Measurements from ENCODE around the gene PFDN4. TPM values are rescaled to one million over a fixed set of nuclear protein-coding genes. Genes with fewer than 3 reads are reported as not detected.

PFDN4 gene
- total and polyA plus RNA-seq, 12 donors: 21.9 to 56.3 (median 30.7) TPM

- TF ChIP-seq CTCF (IDR thresholded peaks at IDR 0.05): no peak
- DNase-seq: no peak
- ATAC-seq: no peak
- Histone ChIP-seq H3K4me3 (no peak overlapping the region), H3K4me1 (peaks cover 0 to 4% (median 0%) of the 10 kb centered on the region in 9 donors), H3K36me3 (no peaks in the 10 kb centered on the region), H3K9me3 (no peaks in the 10 kb centered on the region), H3K27ac (no peak overlapping the region), H3K27me3 (peaks cover 0 to 3% (median 0%) of the 10 kb centered on the region in 7 donors)
- 75% methylated on average over 5 of the region's 5 CpGs for WGBS, 2 donors
- intact Hi-C loops (cut with DNase I): loop anchor here in 3 of 10 donors (5.0 to 10.0 kb wide), 3 partner anchors 106 to 628 kb away; no protein-coding TSS in a partner anchor
Observed at GRCh38 chr20:54203281-54203680, 4.6 kb upstream of the PFDN4 start.

GRCh38 chr20:54204063-54204462 is 3.8 kb upstream of the PFDN4 start:
- WGBS, 2 donors: 69 to 75% methylated on average over 6 of the region's 6 CpGs
- DNase-seq (no peak), ATAC-seq (no peak)
- peaks cover 0 to 10% (median 5%) of the 10 kb centered on the region in 9 donors for H3K4me1 ChIP-seq
- H3K27ac ChIP-seq: no peak overlapping the region
- H3K9me3 ChIP-seq: no peaks in the 10 kb centered on the region
- intact Hi-C loops (cut with DNase I): loop anchor here in 3 of 10 donors (5.0 to 10.0 kb wide), 3 partner anchors 107 to 629 kb away; no protein-coding TSS in a partner anchor
- no peak overlapping the region for H3K4me3 ChIP-seq
- H3K36me3 ChIP-seq: no peaks in the 10 kb centered on the region
- no peak for TF ChIP-seq CTCF (IDR thresholded peaks at IDR 0.05)
- peaks cover 0 to 3% (median 0%) of the 10 kb centered on the region in 7 donors for H3K27me3 ChIP-seq

- WGBS, 2 donors: 86 to 93% methylated on average over 5 of the region's 5 CpGs
- H3K36me3 ChIP-seq: no peaks in the 10 kb centered on the region
- DNase-seq (no peak), ATAC-seq (no peak)
- intact Hi-C loops (cut with DNase I): loop anchor here in 3 of 10 donors (5.0 to 10.0 kb wide), 3 partner anchors 107 to 630 kb away; no protein-coding TSS in a partner anchor
- no peaks in the 10 kb centered on the region for H3K9me3 ChIP-seq
- H3K27ac ChIP-seq: no peak overlapping the region
- TF ChIP-seq CTCF (IDR thresholded peaks at IDR 0.05): no peak
- H3K27me3 ChIP-seq: peaks cover 0 to 3% (median 0%) of the 10 kb centered on the region in 7 donors
- H3K4me3 ChIP-seq: no peak overlapping the region
- H3K4me1 ChIP-seq: peaks cover 0 to 15% (median 9%) of the 10 kb centered on the region in 9 donors
Observed at GRCh38 chr20:54204481-54204880, 3.4 kb upstream of the PFDN4 start.

- WGBS, 2 donors: 75 to 79% methylated on average over 8 of the region's 8 CpGs
- no peaks in the 10 kb centered on the region for H3K9me3 ChIP-seq
- peaks cover 0 to 22% (median 18%) of the 10 kb centered on the region in 9 donors for H3K4me1 ChIP-seq
- no peaks in the 10 kb centered on the region for H3K36me3 ChIP-seq
- intact Hi-C loops (cut with DNase I): loop anchor here in 2 of 10 donors (5.0 to 10.0 kb wide), 3 partner anchors 261 to 631 kb away; no protein-coding TSS in a partner anchor
- no peak for TF ChIP-seq CTCF (IDR thresholded peaks at IDR 0.05)
- H3K27me3 ChIP-seq: peaks cover 0 to 3% (median 0%) of the 10 kb centered on the region in 7 donors
- H3K27ac ChIP-seq: no peak overlapping the region
- ATAC-seq (no peak), DNase-seq (no peak)
- no peak overlapping the region for H3K4me3 ChIP-seq
Observed at GRCh38 chr20:54205450-54205849, 2.4 kb upstream of the PFDN4 start.
